ENCODE results near the gene FYN. TPM values are rescaled to one million over a fixed set of nuclear protein-coding genes. Genes with fewer than 3 reads are reported as not detected.

Gene FYN
- total RNA-seq, 1 experiment from 2014 or later, result 34.3 TPM

DNA sequence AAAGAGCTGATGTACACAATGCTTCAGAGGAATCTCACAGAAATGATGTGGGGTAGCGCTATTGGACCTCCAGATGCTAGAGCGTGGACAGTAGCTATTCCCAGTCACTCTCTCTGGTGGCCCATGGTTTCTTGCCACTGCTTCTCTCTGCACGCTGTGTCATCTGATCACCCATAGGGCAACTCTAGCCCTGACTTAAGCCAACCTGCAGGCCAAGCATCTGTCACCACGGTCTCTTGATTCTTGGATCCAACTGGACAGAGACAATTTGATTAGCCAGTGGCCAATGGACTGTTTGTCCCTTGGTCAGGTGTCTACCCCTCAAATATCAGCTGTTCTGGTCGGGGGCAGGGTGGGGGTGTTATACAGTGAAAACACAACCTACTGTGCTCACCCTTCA is 225.2 kb downstream of the FYN start:
- H3K4me3 ChIP-seq (ENCODE audit: low read depth, low read length, poor library complexity, severe bottlenecking), result no peak overlapping the region
- no TSS peak for BruUV-seq (replicated peaks)
- no peak for TF ChIP-seq EZH2 (IDR thresholded peaks at IDR 0.05; ENCODE audit: borderline replicate concordance, low read depth, low read length, poor library complexity, severe bottlenecking)
- no peaks in the 10 kb centered on the region for H3K9me3 ChIP-seq (ENCODE audit: low read depth, low read length, poor library complexity, severe bottlenecking)
- ChIA-PET CTCF (no interaction called here), POLR2A (ENCODE audit: low non-redundant PET) (no interaction called here)
- H3K27me3 ChIP-seq (replicated peaks; ENCODE audit: insufficient read depth, low read depth, low read length, poor library complexity), result no peaks in the 10 kb centered on the region
- no peak for DNase-seq (ENCODE audit: low spot score)
- H3K36me3 ChIP-seq (ENCODE audit: insufficient read depth, low read length, poor library complexity, severe bottlenecking), result no peaks in the 10 kb centered on the region
- no peak overlapping the region for H3K27ac ChIP-seq (ENCODE audit: low read depth, low read length, poor library complexity, severe bottlenecking)
- H3K4me1 ChIP-seq (ENCODE audit: insufficient read depth, low read length, poor library complexity, severe bottlenecking), result no peaks in the 10 kb centered on the region
- intact Hi-C loops (cut with micrococcal nuclease; ENCODE audit: unreplicated experiment), result loop anchor here (10.0 kb wide), 1 partner anchor 163 kb away; the partner anchor contains the start of gene REV3L

DNA sequence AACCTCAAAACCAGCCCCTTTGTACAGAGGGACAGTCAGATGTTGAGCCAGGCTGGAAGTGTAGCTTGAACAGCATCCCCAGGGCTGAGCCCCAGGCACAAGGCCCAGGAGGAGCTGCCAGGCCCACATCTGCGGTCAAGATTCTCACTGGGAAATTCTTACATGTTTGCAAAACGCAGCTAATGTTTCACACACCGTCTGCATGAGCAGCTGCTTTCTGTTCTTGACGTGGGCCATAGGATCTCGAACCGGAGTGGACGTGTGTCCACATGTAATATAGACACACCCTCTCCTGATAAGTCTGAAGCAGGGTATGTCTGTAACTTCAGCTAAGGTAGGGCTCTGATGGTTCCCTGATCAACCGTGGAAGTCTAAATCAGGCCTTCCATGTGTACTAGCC is 226.3 kb downstream of the FYN start:
- POLR2A ChIA-PET (ENCODE audit: low non-redundant PET), result no interaction called here
- intact Hi-C loops (cut with micrococcal nuclease; ENCODE audit: unreplicated experiment), result loop anchor here (10.0 kb wide), 1 partner anchor 162 kb away; the partner anchor contains the start of gene REV3L

DNA sequence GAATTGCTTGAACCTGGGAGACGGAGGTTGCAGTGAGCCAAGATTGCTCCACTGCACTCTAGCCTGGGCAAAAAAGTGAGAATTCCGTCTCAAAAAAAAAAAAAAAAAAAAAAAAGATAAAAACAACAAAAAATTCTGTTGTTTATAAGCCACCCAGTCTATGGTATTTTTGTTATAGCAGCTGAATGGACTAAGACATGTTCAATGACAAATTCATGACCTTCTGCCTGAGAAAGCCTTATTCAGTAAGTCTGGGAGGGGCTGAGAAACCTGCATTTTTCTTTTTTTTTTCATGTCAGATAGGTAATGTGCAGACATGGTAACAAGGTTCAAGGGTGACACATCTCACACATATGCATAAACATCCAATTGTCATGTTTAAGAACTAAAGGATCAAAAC is 227.2 kb downstream of the FYN start:
- no peak for TF ChIP-seq EZH2 (IDR thresholded peaks at IDR 0.05; ENCODE audit: borderline replicate concordance, low read depth, low read length, poor library complexity, severe bottlenecking)
- TF ChIP-seq, protein P1, sequence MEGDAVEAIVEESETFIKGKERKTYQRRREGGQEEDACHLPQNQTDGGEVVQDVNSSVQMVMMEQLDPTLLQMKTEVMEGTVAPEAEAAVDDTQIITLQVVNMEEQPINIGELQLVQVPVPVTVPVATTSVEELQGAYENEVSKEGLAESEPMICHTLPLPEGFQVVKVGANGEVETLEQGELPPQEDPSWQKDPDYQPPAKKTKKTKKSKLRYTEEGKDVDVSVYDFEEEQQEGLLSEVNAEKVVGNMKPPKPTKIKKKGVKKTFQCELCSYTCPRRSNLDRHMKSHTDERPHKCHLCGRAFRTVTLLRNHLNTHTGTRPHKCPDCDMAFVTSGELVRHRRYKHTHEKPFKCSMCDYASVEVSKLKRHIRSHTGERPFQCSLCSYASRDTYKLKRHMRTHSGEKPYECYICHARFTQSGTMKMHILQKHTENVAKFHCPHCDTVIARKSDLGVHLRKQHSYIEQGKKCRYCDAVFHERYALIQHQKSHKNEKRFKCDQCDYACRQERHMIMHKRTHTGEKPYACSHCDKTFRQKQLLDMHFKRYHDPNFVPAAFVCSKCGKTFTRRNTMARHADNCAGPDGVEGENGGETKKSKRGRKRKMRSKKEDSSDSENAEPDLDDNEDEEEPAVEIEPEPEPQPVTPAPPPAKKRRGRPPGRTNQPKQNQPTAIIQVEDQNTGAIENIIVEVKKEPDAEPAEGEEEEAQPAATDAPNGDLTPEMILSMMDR (conservative IDR thresholded peaks at IDR 0.05; ENCODE audit: low read depth, low read length), result no peak
- Histone ChIP-seq H3K27ac (ENCODE audit: low read depth, low read length, poor library complexity, severe bottlenecking) (no peak overlapping the region), H3K36me3 (ENCODE audit: insufficient read depth, low read length, poor library complexity, severe bottlenecking) (no peaks in the 10 kb centered on the region), H3K4me3 (ENCODE audit: low read depth, low read length, poor library complexity, severe bottlenecking) (no peak overlapping the region), H3K27me3 (replicated peaks; ENCODE audit: insufficient read depth, low read depth, low read length, poor library complexity) (no peaks in the 10 kb centered on the region), H3K9me3 (ENCODE audit: low read depth, low read length, poor library complexity, severe bottlenecking) (no peaks in the 10 kb centered on the region), H3K4me1 (ENCODE audit: insufficient read depth, low read length, poor library complexity, severe bottlenecking) (no peaks in the 10 kb centered on the region)
- intact Hi-C loops (cut with micrococcal nuclease; ENCODE audit: unreplicated experiment), result loop anchor here (10.0 kb wide), 1 partner anchor 161 kb away; the partner anchor contains the start of gene REV3L
- CTCF ChIA-PET, result no interaction called here
- no TSS peak for BruUV-seq (replicated peaks)
- no peak for DNase-seq (ENCODE audit: low spot score)
- POLR2A ChIA-PET (ENCODE audit: low non-redundant PET), result no interaction called here

More for the DNA sequence above, 226.3 kb downstream of the FYN start:
- Histone ChIP-seq H3K27ac (ENCODE audit: low read depth, low read length, poor library complexity, severe bottlenecking) (no peak overlapping the region), H3K9me3 (ENCODE audit: low read depth, low read length, poor library complexity, severe bottlenecking) (no peaks in the 10 kb centered on the region), H3K36me3 (ENCODE audit: insufficient read depth, low read length, poor library complexity, severe bottlenecking) (no peaks in the 10 kb centered on the region), H3K27me3 (replicated peaks; ENCODE audit: insufficient read depth, low read depth, low read length, poor library complexity) (no peaks in the 10 kb centered on the region), H3K4me3 (ENCODE audit: low read depth, low read length, poor library complexity, severe bottlenecking) (no peak overlapping the region), H3K4me1 (ENCODE audit: insufficient read depth, low read length, poor library complexity, severe bottlenecking) (no peaks in the 10 kb centered on the region)
- CTCF ChIA-PET, result no interaction called here
- TF ChIP-seq, protein P1 (conservative IDR thresholded peaks at IDR 0.05; ENCODE audit: low read depth, low read length), result no peak
- TF ChIP-seq EZH2 (IDR thresholded peaks at IDR 0.05; ENCODE audit: borderline replicate concordance, low read depth, low read length, poor library complexity, severe bottlenecking), result no peak
- no TSS peak for BruUV-seq (replicated peaks)
- DNase-seq (ENCODE audit: low spot score), result no peak

DNA sequence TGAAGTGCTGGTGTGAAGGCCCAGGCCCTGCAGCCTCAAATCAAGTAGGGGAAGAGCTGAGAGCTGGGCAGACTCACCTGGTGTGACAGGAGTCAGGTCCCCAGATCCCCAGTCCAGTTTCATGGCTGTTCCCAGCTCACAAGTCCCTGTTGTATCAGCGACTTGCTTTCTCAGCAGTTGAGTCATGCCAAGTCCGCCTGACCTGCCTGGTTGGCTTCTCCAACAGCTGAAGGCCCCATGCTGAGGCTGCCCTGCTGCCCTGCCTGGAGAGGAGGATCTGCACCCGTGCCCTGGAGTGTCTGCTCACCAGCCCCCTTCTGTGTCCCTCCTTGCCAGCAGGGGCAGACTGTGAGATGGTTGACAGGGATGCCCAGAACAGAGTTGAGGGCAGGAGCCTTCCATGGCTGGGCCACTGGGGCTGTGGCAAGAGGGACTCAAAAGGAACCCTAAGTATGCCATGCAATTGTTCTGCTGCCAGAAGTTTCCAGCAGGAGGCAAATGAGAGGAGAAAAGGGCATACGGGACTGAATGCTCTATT is 228.3 kb downstream of the FYN start:
- CTCF ChIA-PET, result no interaction called here
- intact Hi-C loops (cut with micrococcal nuclease; ENCODE audit: unreplicated experiment), result loop anchor here (5.0 to 10.0 kb wide), 2 partner anchors 160 to 283 kb away; partner anchors contain the start of gene REV3L
- Histone ChIP-seq H3K4me3 (ENCODE audit: low read depth, low read length, poor library complexity, severe bottlenecking) (no peak overlapping the region), H3K27ac (ENCODE audit: low read depth, low read length, poor library complexity, severe bottlenecking) (no peak overlapping the region), H3K4me1 (ENCODE audit: insufficient read depth, low read length, poor library complexity, severe bottlenecking) (no peaks in the 10 kb centered on the region), H3K9me3 (ENCODE audit: low read depth, low read length, poor library complexity, severe bottlenecking) (no peaks in the 10 kb centered on the region), H3K36me3 (ENCODE audit: insufficient read depth, low read length, poor library complexity, severe bottlenecking) (no peaks in the 10 kb centered on the region), H3K27me3 (replicated peaks; ENCODE audit: insufficient read depth, low read depth, low read length, poor library complexity) (no peaks in the 10 kb centered on the region)
- BruUV-seq (replicated peaks), result no TSS peak
- TF ChIP-seq EZH2 (IDR thresholded peaks at IDR 0.05; ENCODE audit: borderline replicate concordance, low read depth, low read length, poor library complexity, severe bottlenecking), result no peak
- TF ChIP-seq, protein P1 (conservative IDR thresholded peaks at IDR 0.05; ENCODE audit: low read depth, low read length), result no peak
- POLR2A ChIA-PET (ENCODE audit: low non-redundant PET), result no interaction called here
- no peak for DNase-seq (ENCODE audit: low spot score)
